A549 (cell line): ENCODE results near the gene C1orf216.

Experiments
- BCL3 ChIP-seq: fragments of >200 bp; sonication (Bioruptor Twin); formaldehyde crosslinking; IDR thresholded peaks from 3 replicates; pipeline ENCODE4 v1.6.1; 2016
- CTCF ChIP-seq: fragments of >200 bp; sonication (Bioruptor Twin); formaldehyde crosslinking; IDR thresholded peaks from 3 replicates; pipeline ENCODE4 v1.5.1; 2016
- JUNB ChIP-seq: fragments of >200 bp; sonication (Bioruptor Twin); formaldehyde crosslinking; IDR thresholded peaks from 2 replicates; pipeline ENCODE4 v1.6.1; 2016
- MAX ChIP-seq: IDR thresholded peaks from 2 replicates; pipeline ENCODE4 v1.6.1; 2012
- RNF2 ChIP-seq: fragments of 200-600 bp; sonication (generic); IDR thresholded peaks from 2 replicates; pipeline ENCODE4 v1.6.1; 2016; ENCODE audit warnings: low read depth, mild to moderate bottlenecking, antibody characterized with exemption, moderate library complexity, borderline replicate concordance
- SMC3 ChIP-seq: fragments of >200 bp; sonication (Bioruptor Twin); formaldehyde crosslinking; IDR thresholded peaks from 3 replicates; pipeline ENCODE4 v1.6.1; 2018; ENCODE audit warnings: inconsistent platforms

- TF ChIP-seq JUNB (no peak), RNF2 (no peak), BCL3 (no peak), CTCF (no peak), MAX (no peak), SMC3 (no peak)
These were observed 10.2 kb downstream of the C1orf216 start for GRCh38 chr1:35708441-35708921.
